Measurements from ENCODE around the gene GOT1.

Gene GOT1

DNA sequence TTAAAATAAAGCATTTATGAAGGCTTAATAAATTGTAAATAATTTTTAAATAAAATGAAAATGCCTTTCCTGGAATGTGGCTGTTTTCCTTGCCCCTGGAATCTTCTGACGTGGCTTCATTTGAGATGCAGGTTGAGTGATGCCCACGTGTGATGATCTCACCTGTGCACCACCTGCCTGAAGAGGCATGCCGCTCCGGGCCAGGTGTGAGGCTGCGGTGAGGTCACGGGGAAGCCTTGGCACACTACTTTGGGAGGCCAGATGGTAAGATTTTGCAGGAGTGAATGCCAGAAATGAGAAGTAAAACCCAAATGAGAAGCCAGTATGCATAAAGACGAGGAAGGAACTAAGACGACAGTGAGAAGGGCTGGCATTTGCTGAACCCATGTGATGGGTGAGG, 36.2 kb downstream of the GOT1 start:
- no peak for DNase-seq

DNA sequence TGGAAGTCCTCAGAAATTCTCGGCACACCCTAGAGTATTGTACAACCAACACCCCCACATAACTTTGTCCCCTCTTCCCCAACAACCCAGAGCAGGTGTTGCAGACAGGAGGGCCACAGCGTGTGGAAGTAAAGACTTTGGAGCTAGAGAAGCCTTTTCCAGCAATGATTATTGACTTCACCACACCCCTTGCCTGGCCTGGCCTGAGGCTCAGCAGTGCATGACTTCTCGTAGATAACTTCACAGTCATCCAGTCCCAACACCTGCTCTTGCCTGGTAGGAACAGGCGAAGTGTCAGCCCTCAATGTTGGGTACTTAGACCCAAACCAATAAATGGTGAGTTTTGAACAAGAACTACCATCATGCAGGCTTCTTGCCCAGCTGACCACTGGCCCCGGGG, 36.7 kb downstream of the GOT1 start:
- DNase-seq = no peak

DNA sequence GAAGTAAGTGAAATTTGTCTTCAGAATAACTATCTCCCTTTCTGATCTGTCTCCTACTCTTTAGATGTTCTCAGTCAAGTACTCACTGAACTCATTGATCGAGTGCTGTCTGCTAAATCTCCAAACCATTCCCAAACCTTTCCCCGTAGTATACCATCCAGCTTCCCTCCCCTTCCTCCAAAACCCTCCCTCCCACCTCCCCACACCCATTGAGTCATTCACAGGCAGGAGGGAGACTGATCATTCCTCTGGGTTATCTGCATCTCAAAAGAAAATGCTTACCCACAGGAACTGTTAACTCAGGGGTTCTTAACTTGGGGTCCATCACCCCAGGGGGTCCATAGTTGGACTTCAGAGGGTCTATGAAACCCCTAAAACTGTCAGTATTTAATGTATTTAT, 37.4 kb downstream of the GOT1 start:
- DNase-seq = no peak

DNA sequence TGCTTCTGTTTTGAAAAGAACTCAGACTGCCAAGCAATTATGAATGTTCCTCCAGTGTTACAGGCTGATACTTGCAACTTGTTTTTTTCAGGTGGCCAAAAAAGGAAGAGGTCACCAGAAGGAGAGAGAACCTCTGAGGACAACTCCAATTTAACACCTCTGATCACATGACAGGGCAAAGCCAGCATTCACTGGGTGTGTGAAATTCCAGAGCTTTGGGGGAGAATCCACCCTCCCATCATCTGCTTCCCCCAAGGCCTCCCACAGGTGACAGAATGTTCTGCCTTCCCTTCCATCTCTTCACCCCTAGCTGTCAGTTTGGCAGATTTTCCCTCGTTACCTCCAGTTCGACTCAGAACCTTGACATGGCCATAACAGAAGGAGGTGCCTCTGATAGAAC, 39.1 kb downstream of the GOT1 start:
- DNase-seq = no peak

DNA sequence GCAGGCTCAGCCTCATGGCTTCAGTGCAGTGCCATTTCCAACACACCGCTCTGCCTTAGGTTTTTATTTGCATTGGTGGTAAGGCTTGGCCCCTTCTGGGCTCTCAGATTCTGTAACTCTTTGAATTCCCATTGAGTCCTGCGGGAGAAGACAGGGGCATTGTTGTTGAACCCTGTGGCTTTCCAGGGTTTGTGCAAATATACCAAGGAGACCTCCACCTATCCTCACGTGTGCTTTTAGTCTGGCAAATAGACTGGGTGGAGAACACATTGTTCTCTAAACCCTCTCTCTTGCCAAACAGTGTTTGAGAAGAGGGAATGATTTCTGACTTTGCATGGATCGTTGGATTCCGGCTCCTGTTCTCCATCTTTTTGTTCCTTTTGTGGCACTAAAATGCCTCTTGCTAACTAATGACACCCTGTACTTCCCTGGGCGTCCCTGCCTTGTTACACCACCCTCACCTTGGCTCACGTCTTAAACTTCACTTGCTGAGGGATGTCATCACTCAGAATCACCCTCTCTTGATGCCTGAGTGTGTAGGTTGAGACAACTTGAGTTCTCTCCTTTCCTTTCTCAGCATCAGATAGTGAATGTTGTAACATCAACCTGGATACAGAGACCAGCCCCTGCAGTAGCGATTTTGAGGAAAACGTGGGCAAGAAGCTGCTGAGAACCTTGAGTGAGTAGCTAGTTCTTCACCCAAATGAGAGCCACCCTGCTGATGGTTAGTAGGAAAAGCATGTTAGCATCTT, 40.5 kb downstream of the GOT1 start:
- DNase-seq = no peak

DNA sequence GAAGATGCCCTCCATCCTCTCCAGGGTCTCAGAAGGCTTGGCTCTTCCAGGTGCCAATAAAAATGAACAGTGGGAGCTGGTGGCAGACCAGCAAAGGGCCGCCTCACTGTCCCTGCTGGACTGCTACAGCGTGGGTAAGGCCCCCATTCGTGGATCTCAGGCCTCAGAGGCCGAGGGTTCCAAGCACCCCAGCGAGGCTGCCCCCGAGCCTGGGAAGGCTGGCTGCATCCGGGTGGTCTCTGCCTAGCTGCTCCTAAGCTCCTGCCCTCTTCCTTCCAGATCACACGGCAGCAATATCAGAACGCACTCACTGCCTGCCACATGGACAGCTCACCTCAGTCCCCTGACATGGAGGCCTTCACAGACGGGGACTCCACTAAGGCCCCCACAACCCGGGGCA, 42.9 kb downstream of the GOT1 start:
- no peak for DNase-seq

DNA sequence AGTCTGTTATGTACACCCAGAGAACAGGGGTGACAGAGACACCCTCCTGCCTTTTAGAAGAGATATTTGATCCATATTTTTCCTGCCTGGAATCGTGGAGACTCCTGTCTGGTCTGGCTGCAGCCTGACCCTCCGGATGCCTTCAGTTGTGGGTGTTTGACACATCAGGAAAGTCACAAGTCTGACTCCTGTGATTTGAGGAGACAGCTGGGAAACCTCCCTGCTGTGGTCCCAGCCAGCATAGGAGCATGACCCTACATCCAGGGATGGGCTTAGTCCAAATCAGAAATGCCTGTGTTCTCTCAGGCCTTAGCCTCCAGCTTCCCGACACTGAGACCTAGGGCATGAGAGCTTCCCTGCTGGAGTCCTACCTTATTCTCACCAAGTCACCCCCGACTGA, 43.4 kb downstream of the GOT1 start:
- DNase-seq = no peak

DNA sequence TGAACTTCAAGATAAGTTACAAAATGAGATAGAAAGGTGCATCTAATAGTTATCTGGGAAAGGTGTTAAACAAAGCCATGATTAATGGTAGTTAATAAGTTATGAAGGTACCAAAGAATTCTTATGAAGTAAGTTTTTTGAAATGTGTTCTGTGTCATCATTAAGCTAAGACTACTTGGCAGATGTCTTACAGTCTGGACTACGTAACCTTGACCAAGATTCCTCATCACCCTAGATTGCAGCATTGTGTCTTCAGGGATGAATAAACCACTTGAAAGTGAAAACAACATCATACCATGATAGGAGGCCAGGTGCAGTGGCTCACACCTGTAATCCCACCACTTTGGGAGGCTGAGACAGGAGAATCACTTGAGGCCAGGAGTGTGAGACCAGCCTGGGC, 48.2 kb downstream of the GOT1 start:
- no peak for DNase-seq

DNA sequence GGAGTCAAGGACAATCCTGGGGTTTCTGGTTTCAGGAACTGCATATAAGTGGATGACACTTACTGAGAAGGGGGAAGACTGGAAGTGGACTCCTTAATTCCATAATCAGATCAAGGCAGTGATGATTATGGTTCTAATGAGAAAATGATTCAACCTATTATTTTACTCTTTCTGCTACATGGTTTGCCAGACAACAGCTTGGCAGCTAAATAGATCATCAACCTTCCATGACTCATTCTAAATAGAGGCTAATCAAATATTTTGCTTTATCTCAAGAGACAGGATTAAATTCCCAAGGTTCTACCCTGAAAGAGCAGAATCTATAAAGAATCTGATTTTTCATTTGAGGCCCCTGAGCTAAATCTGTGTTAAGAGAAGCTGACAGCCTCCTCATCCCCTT, 55.0 kb downstream of the GOT1 start:
- no peak for DNase-seq

DNA sequence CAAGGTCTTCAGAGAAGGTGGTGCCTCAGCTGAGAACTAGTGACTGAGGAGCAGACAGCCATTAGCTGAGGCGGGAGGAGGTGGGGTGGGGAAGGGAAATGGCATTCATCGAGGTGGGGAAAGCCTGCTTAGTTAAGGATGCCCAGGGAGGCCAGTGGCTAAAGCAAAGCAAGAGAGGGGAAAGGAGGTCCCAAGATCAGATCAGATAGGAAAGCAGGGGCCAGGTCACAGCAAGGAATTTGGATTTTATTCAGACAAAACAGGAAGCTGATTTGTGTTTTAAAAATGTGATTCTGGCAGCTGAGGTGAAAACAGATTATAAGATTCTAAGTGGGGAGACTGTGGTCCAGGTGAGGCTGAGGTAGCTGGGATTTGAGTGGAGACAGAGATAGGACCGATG, 55.5 kb downstream of the GOT1 start:
- no peak for DNase-seq

DNA sequence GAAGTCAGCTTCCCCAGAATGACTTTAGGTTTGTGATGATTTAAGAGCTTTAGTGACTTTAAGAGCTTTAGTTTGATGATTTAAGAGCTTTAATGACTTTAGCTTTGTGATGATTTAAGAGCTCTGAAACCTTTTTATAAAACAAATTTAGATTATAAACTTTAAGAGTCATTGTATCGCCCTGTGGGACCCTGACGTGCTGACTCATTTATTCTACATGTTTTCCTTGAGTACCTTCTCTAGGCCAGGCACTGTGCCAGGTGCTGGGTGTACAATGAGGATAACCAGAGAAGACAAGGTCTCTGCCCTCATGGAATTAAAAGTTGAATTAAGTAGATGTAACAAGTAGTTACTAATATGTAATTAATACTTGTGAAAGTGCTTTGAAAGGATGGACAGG, 55.9 kb downstream of the GOT1 start:
- no peak for DNase-seq

DNA sequence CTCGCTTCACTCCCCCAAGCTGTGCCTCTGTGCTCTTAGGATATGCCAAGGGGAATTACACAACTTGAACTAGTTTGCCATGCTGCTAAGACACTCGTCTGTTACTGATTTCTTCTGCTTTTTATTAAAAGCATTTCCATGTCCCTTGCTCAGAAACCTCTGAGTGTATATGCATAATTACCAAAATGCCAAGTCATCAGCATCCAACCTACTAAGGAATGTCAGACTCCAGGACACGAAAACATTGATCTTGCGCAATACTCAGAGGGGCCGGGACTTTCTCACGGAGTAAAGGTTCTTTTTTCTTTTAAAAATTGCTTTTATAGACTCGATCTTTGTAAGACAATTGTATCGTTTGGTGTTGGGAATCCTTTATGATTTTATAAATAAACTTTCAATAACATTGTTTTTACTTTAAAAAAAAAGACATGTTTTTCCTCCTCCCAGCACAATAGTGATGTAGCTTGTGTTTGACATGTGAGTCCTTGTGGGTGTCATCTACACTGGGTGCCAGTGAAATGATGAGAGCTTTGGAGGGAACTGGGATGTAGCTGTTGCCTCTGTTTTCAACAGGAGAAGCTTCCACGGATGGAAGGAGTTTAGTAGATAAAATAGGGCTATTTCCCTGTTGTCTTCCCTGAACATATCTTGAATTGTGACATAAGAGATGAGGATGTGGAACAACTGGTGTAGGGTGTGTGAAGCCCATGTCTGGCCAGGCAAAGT, 57.7 kb downstream of the GOT1 start:
- DNase-seq = no peak

DNA sequence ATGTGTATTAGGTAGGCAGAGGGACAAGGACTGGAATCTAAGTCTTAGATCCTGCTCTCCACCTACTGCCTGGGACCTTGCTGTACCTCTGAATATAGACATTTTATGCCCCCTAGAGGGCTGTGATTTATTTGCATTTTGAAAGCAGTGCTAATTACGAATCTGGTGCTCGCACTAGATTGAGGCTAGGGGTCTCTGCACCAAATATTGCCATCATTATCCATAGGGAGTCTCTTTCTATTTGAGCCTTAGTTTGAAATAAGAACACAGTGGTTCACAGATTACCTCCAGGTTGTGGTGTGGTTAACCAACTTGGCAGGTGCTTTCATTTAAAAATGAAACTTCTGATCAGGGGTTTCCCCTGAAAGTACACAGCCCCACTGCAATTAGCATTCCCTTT, 59.4 kb downstream of the GOT1 start:
- no peak for DNase-seq

DNA sequence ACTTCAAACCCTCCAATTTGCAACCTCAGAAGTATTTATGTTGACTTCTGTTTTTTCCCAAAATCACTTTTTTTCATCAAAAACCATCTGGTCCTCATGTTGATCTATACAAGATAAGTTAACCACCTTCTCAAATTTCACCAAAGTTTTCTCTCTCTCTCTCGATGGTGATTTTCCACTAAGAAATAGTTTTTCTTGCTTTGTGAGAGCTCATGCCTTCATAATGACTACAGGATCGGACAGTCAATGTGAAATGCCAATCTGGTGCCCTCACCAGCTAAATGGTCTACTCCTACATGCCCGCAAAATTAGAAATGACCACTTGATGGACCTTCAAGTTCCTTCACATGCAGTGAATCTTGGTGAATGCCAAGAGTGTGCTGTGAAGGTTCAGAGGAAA, 60.9 kb downstream of the GOT1 start:
- no peak for DNase-seq

DNA sequence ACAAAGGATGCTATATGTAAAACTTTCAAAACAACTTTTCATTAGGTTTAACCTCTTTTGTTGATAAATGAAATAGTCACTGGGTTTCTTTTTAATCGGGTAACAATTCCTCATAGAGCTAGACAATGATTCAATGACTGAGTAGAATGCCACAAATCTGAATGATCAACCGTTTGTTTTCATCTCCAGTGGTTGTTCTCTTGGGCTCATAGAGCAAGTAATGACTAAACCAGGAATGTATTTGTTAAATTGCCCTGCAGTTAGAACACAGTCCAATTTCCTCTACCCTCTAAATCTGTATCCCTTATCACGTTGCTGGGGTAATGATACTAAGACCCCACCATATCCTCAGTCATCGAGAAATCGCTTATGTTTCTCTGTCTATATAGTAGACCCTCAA, 61.3 kb downstream of the GOT1 start:
- no peak for DNase-seq

DNA sequence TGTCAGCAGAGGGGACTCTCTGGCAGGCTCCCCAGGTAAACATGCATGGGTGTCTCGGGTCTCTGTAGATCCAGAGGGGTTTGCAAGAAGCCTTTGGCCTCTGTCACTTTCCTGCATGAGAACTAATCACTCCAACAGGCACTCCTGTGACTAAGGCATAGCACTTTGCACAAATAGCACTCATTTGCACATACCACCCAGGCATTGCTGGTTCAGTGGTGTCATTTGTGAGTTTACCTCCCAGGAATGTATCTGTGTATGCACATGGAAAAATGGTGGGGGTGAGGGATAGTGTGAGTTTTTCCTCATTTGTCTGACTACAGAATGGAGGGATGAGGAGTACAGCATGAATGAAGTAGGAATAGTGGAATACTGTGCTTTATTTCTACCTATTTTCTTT, 61.8 kb downstream of the GOT1 start:
- DNase-seq = no peak

DNA sequence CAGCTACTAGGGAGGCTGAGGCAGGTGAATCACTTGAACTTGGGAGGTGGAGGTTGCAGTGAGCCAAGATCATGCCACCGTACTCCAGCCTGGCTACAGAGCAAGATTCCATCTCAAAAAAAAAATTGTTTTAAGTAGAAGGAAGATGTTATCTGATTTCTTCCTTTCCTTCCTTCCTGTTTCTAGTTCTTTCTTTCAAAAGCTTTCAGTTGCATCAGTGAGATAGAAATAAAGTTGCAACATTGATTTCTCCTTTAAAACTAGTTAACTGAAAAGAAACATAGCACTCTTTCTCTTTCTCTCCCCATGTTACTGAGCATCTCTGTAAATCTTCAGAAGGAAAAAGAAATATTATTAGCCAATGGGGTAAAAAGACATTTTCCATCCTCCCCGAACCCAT, 63.8 kb downstream of the GOT1 start:
- DNase-seq = no peak

DNA sequence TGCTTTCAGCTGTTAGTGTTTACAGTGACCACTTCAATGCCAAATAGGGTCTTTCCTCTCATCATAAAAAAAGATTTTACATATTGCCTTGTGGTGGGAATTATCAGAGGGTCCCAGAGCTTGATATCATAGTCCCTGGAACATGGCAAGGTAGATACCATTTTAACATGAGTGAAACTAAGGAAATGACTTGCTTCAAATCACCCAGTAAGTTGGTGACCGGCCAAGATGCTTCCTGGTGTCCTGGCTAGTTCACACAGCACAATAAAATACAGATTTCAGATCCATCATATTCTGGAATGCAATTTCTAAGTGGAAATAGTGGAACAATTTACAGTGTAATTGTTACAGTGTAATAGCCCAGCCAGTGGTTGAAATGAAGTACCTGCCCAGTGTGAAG, 64.7 kb downstream of the GOT1 start:
- DNase-seq = no peak

DNA sequence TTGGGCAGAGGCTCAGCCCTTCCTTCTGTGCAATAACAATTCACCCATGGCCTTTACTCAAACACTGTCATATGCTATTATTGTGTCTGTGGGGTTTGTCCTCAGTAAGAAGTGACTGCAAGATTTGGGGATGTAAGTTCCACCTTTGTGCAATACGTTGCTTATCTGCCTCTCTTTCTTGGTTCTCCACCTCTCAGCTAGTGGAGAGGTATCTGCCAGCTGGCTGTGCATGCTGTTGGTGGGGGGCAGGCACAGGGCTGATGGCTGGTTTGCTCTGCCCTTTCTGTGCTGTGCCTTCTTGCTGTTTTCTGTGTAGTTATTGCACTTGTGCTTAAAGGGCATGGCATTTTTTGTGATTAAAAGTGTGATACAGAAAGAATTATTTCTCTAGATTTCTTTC, 65.1 kb downstream of the GOT1 start:
- no peak for DNase-seq

DNA sequence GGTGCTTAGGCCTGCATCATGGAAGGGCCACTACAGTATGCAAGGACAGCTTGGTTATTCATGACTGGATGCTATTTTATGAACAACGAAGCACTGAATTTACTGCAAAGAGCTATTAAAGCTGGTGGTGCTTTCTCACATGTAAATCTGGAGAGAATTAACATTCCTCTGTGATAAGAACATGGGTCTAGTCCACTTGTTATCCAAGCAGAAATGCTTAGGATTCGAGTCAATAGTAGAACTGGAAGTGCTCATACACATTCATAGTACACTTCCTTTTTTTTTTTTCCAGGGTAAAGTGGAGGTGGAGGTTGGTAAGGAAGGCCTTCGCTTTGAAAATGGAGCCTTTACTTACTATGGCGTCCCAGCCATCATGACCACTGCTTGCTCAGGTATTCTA, 66.3 kb downstream of the GOT1 start:
- DNase-seq = no peak

DNA sequence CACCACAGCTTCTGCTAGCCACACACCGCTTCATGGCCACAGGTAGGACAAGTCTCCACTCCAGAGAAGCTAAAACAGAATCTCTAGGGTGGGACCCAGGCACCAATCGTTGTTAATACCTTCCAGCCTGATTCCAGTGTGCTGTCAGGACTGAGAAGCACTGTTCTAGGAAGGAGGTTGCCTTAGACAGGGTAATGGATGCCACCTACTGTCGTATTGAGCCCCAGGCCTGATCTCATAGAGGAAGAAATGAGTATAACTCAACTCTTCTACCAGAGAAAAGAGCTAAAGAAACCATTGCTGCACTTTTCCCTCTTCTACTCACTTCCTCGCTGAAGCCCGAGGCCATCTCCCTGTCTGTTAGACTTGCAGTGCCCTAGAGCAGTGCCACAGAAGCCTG, 69.5 kb downstream of the GOT1 start:
- no peak for DNase-seq

DNA sequence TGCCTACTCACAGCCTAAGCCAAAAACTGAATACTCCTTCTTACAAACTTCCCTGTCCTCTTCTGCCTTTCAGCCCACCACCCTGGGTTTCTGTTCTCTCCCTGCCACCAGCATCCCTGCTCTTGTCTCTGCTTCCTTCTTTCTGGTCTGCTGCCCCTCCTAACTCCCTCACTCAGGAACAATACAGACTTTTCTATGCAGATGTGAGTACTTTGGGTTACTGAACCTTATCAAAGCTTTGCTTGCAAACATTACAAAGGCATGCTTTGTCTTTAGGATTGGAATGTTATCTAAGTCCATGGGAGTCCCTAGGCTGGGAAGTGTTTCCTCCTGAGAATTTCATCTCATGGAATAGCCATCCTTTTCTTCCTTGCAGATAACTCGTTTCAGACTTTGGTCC, 72.3 kb downstream of the GOT1 start:
- DNase-seq = no peak

DNA sequence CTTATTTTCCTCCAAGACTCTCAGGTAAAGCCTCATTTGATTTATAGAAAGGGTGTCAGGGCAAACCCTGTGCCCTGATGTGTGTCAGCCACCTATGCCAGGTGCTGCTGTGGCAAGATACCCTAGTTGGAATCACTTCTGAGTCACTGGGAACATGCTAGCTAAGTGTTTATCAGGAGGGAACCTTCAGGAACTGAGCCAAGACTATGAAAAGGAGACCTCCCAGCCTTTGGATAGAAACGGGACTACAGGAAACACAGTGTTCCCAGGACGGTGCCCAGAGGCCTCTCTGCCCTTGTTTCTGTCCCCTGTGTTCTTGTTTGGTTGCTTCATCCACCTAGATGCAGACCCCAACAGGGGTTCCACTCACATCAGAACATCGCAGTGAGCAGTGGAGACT, 72.7 kb downstream of the GOT1 start:
- no peak for DNase-seq

DNA sequence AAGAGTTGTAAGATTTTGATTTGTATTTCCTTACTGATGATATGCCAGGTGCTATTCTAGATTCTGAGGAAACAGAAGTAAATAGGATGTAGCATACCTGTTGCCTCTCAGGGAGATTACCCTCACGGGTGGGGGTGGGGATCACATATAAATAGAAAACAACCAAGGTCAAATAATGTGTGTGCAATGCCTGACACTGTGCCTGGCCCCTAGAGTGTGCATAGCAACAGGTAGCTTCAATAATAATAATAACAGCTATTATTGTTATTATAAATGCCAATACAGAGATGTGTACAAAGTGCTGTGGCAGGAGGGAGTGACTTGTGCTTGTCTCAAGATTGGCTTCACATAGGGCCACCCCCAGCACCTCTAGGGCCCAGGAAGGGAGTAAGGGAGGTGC, 77.2 kb downstream of the GOT1 start:
- no peak for DNase-seq

DNA sequence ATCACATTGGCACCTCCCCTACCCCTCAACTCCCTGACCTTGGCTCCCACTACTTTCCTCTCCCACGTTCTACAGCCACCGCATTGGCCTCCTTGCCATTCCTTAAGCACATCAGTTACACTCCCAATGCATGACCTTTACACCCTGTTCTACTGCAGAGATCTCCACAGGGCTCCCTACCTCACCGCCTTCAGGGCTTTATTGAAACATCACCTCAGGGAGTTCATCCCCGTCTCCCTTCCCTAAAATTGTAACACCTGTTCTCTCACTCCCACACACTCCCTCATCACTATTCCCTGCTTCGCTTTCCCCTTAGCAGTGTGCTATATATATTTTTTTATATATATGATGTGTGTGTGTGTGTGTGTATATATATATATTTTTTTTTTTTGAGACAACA, 82.8 kb downstream of the GOT1 start:
- no peak for DNase-seq
